AG09319 (cell line): ENCODE results near the gene GRIA4.
"Not testable (repeated sequence)": the region's sequence is repeated elsewhere in the genome, so short reads cannot be mapped to it uniquely, and the experiment has no call there.

Source experiments
- DNase-seq: peaks from one replicate; pipeline ENCODE4 v3.0.0-alpha.2; 2010; ENCODE audit warnings: low read depth; ENCODE audit errors: extremely low read depth
- CTCF ChIP-seq: IDR thresholded peaks from 2 replicates; pipeline ENCODE4 v1.5.1; 2011; ENCODE audit warnings: low read depth, mild to moderate bottlenecking, inconsistent platforms, low read length, moderate library complexity

GRIA4 gene

GRCh38 chr11:105979997-105980703 lies 370.3 kb downstream of the GRIA4 start:
- DNase-seq = no peak

GRCh38 chr11:105986554-105986953 lies 376.7 kb downstream of the GRIA4 start:
- DNase-seq = no peak
- TF ChIP-seq CTCF = no peak

More at GRCh38 chr11:105979997-105980703, 370.3 kb downstream of the GRIA4 start:
- TF ChIP-seq CTCF = no peak

- no peak for DNase-seq
- no peak for TF ChIP-seq CTCF
Measured at GRCh38 chr11:105988197-105988596, 378.3 kb downstream of the GRIA4 start.

DNA sequence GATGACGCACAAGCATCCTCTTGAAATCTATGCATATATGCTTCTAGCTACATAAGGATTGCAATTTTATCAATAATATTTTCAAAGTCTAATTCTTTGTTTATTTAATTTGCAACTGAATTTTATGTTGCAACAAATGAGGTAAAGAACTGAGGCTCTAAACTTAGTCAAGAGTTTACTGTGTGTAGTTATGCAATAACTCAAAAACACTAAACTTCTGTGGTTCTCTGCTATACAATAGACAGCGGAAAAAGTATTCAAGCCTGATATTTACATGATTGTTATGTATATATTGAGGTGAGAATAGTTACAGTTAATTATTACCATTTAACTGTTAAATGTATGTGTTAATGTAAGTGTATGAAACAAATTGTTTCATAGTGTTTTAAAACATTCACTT lies 379.3 kb downstream of the GRIA4 start:
- no peak for DNase-seq
- TF ChIP-seq CTCF = no peak

DNA sequence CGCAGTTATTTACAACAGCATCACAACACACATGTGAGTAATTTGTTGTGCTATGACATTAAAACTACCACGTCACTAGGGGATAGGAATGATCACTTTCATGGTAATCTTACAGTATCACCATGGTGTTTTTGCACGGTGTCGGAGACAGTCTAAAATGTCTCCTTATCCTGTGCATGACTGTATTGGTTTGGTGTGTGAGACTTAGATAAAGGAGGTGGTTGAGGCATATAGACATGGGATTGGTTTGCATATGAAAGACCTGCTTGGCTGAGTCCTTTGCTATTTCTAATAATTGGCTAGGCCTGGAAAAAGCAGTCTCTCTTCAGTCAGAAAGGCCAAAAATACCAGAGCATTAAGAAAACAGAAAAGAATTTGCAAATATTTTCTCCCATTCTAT lies 382.0 kb downstream of the GRIA4 start:
- no peak for TF ChIP-seq CTCF
- no peak for DNase-seq

- no peak for TF ChIP-seq CTCF
- no peak for DNase-seq
Measured at GRCh38 chr11:106001304-106002012, 391.6 kb downstream of the GRIA4 start.

DNA sequence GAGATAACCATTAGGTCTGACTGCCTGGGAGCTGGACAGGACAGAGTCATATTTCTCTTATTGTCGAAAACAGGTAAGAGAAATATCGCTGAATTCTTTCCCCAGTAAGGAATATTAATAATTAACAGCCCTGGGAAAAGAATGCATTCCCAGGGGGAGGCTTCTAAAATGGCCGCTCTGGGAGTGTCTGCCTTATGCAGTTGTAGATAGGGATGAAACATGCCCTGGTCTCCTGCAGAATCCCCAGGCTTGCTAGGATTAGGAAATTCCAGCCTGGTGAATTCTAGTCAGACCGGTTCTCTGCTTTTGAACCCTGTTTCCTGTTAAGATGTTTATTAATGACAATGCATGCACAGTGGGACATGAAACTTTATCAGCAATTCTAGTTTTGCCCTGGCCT lies 393.2 kb downstream of the GRIA4 start:
- not testable (repeated sequence) for DNase-seq
